ENCODE data around the gene SERAC1. TPM values are rescaled to one million over a fixed set of nuclear protein-coding genes. Genes with fewer than 3 reads are reported as not detected.

SERAC1 gene
- polyA plus RNA-seq, 12 donors = 5.6 to 9.5 (median 6.7) TPM; not detected in 1

- no peak for DNase-seq
Measured at GRCh38 chr6:158125271-158125670, 42.8 kb downstream of the SERAC1 start.

GRCh38 chr6:158124288-158124687 is 43.8 kb downstream of the SERAC1 start:
- DNase-seq = no peak

DNA sequence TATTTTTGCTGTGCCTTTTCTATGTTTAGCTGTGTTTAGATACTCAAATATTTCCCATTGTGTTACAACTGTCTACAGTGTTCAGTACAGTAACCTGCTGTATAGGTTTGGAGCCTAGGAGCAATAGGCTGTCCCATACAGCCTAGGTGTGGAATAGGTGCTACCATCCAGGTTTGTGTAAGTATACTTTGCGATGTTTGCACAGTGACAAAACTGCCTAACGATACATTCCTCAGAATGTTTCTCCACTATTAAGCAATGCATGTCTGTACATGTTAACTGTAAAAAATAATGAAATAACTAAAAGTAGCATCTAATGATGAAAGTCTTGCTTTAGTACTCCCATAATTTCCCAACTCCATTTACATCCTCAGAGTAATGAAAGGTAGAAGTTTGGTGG is 46.0 kb downstream of the SERAC1 start:
- no peak for DNase-seq

DNA sequence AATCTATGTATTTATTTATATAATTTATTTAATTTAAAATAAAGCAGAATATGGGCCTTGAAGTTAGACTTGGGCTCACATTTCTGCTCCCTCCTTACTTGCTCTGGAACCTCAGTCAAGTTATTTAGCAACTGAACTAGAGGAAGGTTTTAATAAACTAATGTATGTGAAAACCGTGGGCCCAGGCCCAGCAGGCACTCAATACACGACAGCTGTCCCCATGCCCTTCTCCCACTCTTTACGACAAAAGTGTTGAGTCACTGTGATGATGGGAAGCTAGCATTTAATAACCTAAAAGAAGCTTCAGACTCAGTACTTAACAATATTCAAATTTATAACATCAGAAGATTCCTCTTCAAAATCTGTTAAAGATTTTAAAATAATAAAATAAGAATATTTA is 46.7 kb downstream of the SERAC1 start:
- DNase-seq = no peak

DNA sequence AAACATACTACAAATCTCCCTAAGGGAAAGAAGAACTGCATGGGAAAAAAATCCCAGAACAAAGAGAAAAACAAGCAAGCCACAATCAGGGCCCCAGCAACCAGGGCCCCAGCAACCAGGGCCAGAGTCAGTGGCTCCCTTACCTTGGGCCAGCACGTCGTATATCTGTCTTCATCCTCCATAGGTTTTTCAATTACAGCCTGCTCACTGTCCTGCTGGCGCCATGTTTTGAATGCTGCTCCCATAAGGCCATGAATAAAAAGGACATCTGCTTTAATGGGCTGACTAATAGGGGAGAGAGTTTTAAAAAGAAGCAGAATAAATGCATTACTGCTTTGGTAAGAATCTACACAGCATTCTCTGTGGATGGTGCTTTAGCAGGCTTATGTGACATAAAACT is 49.2 kb downstream of the SERAC1 start:
- no peak for DNase-seq

- DNase-seq = no peak
Measured at GRCh38 chr6:158115508-158115907, 52.6 kb downstream of the SERAC1 start.

GRCh38 chr6:158115102-158115501 is 53.0 kb downstream of the SERAC1 start:
- no peak for DNase-seq

- DNase-seq = no peak
Measured at GRCh38 chr6:158113802-158114201, 54.3 kb downstream of the SERAC1 start.

DNA sequence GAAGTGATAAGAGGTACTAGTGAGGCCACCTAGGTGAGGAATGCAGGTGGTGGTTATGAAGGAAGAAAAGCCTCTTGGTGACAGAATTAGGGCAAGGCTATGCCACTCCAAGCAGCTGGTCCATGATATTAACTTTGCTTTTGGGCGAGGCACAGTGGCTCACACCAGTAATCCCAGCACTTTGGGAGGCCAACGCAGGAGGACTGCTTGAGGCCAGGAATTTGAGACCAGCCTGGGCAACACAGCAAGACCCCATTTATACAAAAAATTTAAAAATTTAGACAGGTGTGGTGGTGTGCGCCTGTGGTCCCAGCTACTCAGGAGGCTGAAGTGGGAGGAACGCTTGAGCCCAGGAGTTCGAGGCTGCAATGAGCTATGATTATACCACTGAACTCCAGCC is 56.1 kb downstream of the SERAC1 start:
- no peak for DNase-seq

DNA sequence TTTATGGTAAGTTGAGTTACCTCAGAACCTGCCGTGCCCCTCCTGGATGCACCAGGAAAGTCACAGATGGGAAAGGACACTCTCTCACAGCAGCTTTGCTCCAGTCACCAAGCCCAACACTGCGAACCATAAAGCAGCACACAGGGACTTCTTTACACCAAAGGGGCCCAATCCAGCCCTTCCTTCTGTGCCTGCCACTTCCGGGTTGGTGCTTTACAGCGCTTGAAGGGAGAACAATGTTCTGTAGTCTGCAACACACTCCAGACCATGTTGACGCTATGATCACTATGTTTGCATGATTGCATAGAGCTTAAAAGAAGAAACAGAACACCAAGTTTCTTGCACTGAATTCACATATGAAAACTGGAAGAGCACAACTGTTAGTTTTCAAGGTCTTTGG is 57.1 kb downstream of the SERAC1 start:
- DNase-seq = no peak

DNA sequence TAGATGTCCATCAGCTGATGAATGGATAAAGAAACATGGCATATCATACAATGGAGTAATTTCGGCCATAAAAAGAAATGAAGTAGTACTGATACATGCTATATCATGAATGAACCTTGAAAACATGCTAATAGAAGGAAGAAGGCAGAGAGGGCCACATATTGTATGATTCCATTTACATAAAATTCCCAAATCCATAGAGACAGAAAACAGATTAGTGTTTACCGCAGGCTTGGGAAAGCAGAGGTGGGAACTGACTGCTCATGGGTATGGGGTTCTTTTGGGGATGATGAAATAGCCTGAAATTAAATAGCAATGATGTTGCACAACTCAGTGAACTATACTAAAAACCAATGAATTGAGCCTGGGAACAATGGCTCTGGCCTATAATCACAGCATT is 58.3 kb downstream of the SERAC1 start:
- DNase-seq = no peak

- no peak for DNase-seq
Measured at GRCh38 chr6:158104696-158105095, 63.4 kb downstream of the SERAC1 start.

GRCh38 chr6:158103228-158103627 is 64.8 kb downstream of the SERAC1 start:
- DNase-seq = no peak

DNA sequence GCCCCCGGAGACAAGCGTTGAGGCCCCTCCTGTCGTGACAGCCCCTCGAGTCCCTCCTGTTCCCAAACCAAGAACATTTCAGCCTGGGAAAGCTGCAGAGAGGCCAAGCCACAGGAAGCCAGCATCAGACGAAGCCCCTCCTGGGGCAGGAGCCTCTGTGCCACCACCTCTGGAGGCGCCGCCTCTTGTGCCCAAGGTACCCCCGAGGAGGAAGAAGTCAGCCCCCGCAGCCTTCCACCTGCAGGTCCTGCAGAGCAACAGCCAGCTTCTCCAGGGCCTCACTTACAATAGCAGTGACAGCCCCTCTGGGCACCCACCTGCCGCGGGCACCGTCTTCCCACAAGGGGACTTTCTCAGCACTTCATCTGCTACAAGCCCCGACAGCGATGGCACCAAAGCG is 72.4 kb downstream of the SERAC1 start:
- no peak for DNase-seq

DNA sequence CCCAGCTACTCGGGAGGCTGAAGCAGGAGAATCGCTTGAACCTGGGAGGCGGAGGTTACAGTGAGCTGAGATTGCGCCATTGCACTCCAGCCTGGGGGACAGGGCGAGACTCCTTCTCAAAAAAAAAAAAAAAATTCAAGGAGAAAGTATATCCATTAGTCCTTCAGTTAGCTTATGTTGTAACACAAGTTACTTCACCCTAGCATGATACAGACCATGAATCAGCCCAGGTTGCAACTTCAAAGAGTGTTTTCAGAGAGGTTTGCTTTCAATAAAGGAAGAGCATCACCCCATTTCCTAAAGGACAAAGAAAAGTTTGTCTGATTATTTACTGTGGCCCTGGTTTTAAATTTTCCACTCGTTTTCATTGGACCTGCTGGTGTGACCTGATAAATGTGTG is 73.0 kb downstream of the SERAC1 start:
- no peak for DNase-seq

- no peak for DNase-seq
Measured at GRCh38 chr6:158092806-158093205, 75.3 kb downstream of the SERAC1 start.

DNA sequence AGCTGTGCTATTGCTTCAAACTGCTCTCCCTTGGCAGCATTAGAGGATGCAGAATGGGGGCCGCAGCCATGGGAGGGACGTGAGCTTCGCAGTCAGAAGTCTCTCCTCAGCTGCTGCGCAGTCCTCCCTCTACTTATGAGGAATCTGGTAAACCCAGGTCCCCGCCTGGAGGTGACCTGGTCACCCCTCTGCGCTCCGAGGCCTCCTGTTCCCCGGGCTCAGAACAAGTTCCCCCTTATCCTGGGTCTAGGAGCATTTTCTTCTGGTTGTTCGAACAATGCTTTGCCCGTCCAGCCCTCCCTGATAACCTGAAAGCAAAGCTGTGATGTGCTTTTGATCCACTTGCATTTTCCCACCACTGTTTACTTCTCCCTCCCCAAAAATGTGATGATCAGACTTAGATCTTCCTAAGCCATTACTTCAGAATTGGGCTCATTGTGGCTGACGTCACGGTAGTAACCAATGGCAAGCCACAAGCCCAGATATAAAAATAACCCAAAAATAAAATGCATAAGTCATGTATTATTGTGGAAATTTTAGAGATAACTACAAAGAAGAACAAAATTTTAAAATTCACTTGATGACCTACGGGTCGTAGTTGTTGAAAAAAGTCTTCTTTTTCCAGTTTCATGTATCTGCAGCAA is 80.7 kb downstream of the SERAC1 start:
- no peak for DNase-seq

GRCh38 chr6:158086504-158087223 is 81.4 kb downstream of the SERAC1 start:
- no peak for DNase-seq

DNA sequence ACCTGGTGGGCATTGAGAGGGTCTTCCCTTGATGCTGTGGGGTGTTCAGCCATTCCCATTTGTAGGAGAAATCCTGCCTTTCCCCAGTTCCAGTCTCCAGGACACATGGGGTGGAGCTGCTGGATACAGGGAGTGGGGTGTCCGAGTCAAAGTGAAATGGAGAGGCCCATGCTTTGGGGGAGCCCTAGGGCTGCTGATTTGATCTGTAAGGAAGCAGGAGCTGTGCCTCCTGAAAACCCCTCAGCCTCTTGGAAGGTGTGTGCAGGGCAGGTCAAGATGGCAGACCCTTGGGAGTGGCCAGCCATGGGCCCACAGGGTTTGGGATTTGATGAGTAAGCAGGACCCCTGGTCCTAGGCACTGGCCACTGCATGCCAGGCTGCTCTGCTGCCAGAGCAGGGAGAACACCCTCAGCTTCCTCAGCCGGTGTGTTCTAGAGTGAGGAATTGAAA is 82.0 kb downstream of the SERAC1 start:
- no peak for DNase-seq

DNA sequence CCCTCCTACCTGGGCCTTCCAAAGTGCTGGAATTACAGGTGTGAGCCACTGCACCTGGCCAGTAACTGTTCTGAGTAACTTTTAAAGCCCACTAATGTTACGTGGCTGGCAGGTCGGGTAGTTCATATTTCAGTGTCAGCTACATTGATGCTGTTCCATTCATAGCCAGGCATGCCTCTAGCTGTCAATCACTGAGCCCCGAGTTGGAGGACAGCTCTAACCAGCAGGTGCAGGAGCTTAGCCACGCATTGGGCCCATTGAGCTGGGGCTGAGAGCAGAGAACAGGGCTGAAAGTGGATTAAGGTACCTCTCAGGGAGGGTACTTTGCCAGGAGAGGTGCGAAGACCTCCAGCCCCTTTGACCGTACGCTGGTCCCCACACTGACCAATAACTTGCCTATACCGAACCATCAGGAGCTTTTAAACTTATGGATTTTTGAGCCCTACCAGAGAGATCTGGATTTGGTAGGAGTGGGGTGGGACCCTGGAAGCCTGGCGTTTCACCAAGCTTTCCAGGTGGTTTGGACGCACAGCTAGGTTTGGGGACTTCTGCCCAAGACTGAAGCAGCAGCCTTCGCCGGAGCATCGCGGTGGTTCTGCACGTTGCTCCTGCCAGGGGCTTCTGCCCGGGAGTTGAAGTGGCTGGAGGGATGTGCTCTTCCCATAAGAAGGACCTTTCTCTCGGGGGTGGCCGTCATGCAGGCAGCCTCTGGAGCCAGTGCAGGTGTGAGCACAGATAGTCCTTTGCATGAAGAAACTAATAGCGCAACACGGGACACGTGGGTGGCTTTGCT is 82.6 kb downstream of the SERAC1 start:
- no peak for DNase-seq

DNA sequence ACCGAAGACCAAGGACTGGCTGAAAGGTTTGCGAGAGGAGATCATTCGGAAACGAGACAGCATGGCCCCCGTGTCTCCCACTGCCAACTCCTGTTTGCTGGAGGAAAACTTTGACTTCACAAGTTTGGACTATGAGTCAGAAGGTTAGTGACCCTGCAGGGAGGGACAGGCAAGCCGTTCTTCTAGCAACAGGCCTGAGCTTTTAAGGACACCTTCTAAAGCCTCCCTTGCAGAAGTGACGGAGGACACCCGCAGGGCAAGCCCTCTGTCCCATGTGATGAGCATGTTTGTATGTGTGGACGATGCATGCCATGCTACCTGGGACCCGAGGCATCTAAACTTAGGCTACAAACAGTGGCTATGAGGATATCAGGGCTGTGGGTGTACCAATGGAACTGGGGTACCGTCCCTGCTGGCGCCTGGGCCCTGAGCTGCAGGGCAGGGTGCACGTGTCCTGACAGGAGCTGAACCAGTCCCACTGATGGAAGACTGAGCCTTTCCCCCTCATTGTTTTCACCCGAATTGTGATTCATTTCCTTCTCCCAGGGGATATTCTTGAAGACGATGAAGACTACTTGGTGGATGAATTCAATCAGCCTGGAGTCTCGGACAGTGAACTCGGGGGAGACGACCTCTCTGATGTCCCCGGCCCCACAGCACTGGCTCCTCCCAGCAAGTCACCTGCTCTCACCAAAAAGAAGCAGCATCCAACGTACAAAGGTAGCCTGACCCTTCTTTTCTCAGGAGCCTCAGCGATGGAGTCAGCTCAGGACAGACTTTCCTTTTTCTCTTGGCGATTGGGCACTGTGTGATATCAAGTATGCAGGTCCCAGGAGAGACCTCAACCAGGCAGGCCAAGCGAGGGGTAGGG is 84.4 kb downstream of the SERAC1 start:
- DNase-seq = no peak

DNA sequence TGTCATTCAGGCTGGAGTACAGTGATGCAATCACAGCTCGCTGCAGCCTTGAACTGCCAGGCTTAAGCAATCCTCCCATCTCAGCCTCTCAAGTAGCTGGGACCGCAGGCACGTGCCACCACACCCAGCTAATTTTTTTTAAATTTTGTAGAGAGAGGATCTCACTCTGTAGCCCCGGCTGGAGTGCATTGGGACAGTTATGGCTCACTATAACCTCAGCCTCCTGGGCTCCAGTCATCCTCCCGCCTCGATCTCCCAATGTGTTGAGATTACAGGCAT is 86.5 kb downstream of the SERAC1 start:
- no peak for DNase-seq
